Neuron (in vitro differentiated cells): ENCODE data around the gene KCNV2.

Experiments used
- H2AFZ ChIP-seq: one replicate; pipeline ENCODE4 v1.6.1; 2013; ENCODE audit warnings: low read depth, mild to moderate bottlenecking, inconsistent platforms, low read length, moderate library complexity
- H3K27me3 ChIP-seq: one replicate; pipeline ENCODE4 v1.6.1; 2013; ENCODE audit warnings: low read length; ENCODE audit not compliant: insufficient read depth
- H3K36me3 ChIP-seq: one replicate; pipeline ENCODE4 v1.6.1; 2013; ENCODE audit warnings: low read length; ENCODE audit not compliant: insufficient read depth
- H3K4me1 ChIP-seq: one replicate; pipeline ENCODE4 v1.6.1; 2013; ENCODE audit warnings: low read length; ENCODE audit not compliant: insufficient read depth
- H3K4me3 ChIP-seq: 2 replicates; pipeline ENCODE4 v1.5.1; 2013; ENCODE audit warnings: mild to moderate bottlenecking, low read length, moderate library complexity
- H3K9me3 ChIP-seq: one replicate; pipeline ENCODE4 v1.6.1; 2013; ENCODE audit warnings: low read length

The KCNV2 gene

GRCh38 chr9:2725898-2726649 lies 8.8 kb downstream of the KCNV2 start:
- peaks cover 5% of the 10 kb centered on the region for H3K4me1 ChIP-seq
- H3K4me3 ChIP-seq, result no peak overlapping the region
- no peaks in the 10 kb centered on the region for H3K36me3 ChIP-seq
- no peak overlapping the region for H2AFZ ChIP-seq
- H3K27me3 ChIP-seq, result no peaks in the 10 kb centered on the region
- no peaks in the 10 kb centered on the region for H3K9me3 ChIP-seq

GRCh38 chr9:2726650-2727340 lies 9.5 kb downstream of the KCNV2 start:
- H3K36me3 ChIP-seq, result no peaks in the 10 kb centered on the region
- no peak overlapping the region for H2AFZ ChIP-seq

GRCh38 chr9:2727374-2727773 lies 10.1 kb downstream of the KCNV2 start:
- Histone ChIP-seq H3K9me3 (no peaks in the 10 kb centered on the region), H3K4me3 (no peak overlapping the region), H3K27me3 (no peaks in the 10 kb centered on the region), H3K4me1 (peaks cover 5% of the 10 kb centered on the region), H2AFZ (no peak overlapping the region), H3K36me3 (no peaks in the 10 kb centered on the region)

More at GRCh38 chr9:2726650-2727340, 9.5 kb downstream of the KCNV2 start:
- Histone ChIP-seq H3K9me3 (no peaks in the 10 kb centered on the region), H3K4me1 (peaks cover 5% of the 10 kb centered on the region), H3K27me3 (no peaks in the 10 kb centered on the region), H3K4me3 (no peak overlapping the region)

- H3K4me1 ChIP-seq, result no peaks in the 10 kb centered on the region
- H3K4me3 ChIP-seq, result no peak overlapping the region
- no peaks in the 10 kb centered on the region for H3K36me3 ChIP-seq
- no peaks in the 10 kb centered on the region for H3K9me3 ChIP-seq
- H2AFZ ChIP-seq, result no peak overlapping the region
- no peaks in the 10 kb centered on the region for H3K27me3 ChIP-seq
Measured at GRCh38 chr9:2727966-2728613, 10.8 kb downstream of the KCNV2 start.

- no peaks in the 10 kb centered on the region for H3K4me1 ChIP-seq
- H3K4me3 ChIP-seq, result no peak overlapping the region
Measured at GRCh38 chr9:2729003-2729402, 11.7 kb downstream of the KCNV2 start.

GRCh38 chr9:2729721-2730120 lies 12.4 kb downstream of the KCNV2 start:
- H3K9me3 ChIP-seq, result no peaks in the 10 kb centered on the region
- H3K27me3 ChIP-seq, result no peaks in the 10 kb centered on the region
- H3K4me3 ChIP-seq, result no peak overlapping the region
- no peaks in the 10 kb centered on the region for H3K36me3 ChIP-seq
- no peak overlapping the region for H2AFZ ChIP-seq
- H3K4me1 ChIP-seq, result no peaks in the 10 kb centered on the region

More at GRCh38 chr9:2729003-2729402, 11.7 kb downstream of the KCNV2 start:
- Histone ChIP-seq H3K36me3 (no peaks in the 10 kb centered on the region), H3K27me3 (no peaks in the 10 kb centered on the region), H2AFZ (no peak overlapping the region), H3K9me3 (no peaks in the 10 kb centered on the region)

GRCh38 chr9:2730971-2731370 lies 13.7 kb downstream of the KCNV2 start:
- Histone ChIP-seq H3K4me3 (no peak overlapping the region), H3K4me1 (no peaks in the 10 kb centered on the region), H3K27me3 (no peaks in the 10 kb centered on the region), H3K9me3 (no peaks in the 10 kb centered on the region), H2AFZ (no peak overlapping the region), H3K36me3 (no peaks in the 10 kb centered on the region)

- Histone ChIP-seq H3K4me3 (no peak overlapping the region), H3K9me3 (no peaks in the 10 kb centered on the region), H3K4me1 (no peaks in the 10 kb centered on the region), H2AFZ (no peak overlapping the region), H3K36me3 (no peaks in the 10 kb centered on the region), H3K27me3 (no peaks in the 10 kb centered on the region)
Measured at GRCh38 chr9:2732492-2732891, 15.2 kb downstream of the KCNV2 start.

- H2AFZ ChIP-seq, result no peak overlapping the region
- no peak overlapping the region for H3K4me3 ChIP-seq
- H3K9me3 ChIP-seq, result no peaks in the 10 kb centered on the region
- peaks cover 3% of the 10 kb centered on the region for H3K4me1 ChIP-seq
- no peaks in the 10 kb centered on the region for H3K27me3 ChIP-seq
- no peaks in the 10 kb centered on the region for H3K36me3 ChIP-seq
Measured at GRCh38 chr9:2740616-2741015, 23.3 kb downstream of the KCNV2 start.

- Histone ChIP-seq H2AFZ (no peak overlapping the region), H3K9me3 (no peaks in the 10 kb centered on the region), H3K4me1 (peaks cover 11% of the 10 kb centered on the region), H3K27me3 (no peaks in the 10 kb centered on the region), H3K36me3 (no peaks in the 10 kb centered on the region), H3K4me3 (no peak overlapping the region)
Measured at GRCh38 chr9:2741441-2742158, 24.3 kb downstream of the KCNV2 start.

- peaks cover 11% of the 10 kb centered on the region for H3K4me1 ChIP-seq
- H3K9me3 ChIP-seq, result no peaks in the 10 kb centered on the region
- no peak overlapping the region for H2AFZ ChIP-seq
Measured at GRCh38 chr9:2742214-2742613, 24.9 kb downstream of the KCNV2 start.

GRCh38 chr9:2743937-2744529 lies 26.7 kb downstream of the KCNV2 start:
- Histone ChIP-seq H3K36me3 (no peaks in the 10 kb centered on the region), H3K27me3 (no peaks in the 10 kb centered on the region), H3K9me3 (no peaks in the 10 kb centered on the region)

More at GRCh38 chr9:2742214-2742613, 24.9 kb downstream of the KCNV2 start:
- no peaks in the 10 kb centered on the region for H3K27me3 ChIP-seq
- no peaks in the 10 kb centered on the region for H3K36me3 ChIP-seq
- H3K4me3 ChIP-seq, result no peak overlapping the region

More at GRCh38 chr9:2743937-2744529, 26.7 kb downstream of the KCNV2 start:
- H3K4me3 ChIP-seq, result no peak overlapping the region
- peaks cover 11% of the 10 kb centered on the region for H3K4me1 ChIP-seq
- no peak overlapping the region for H2AFZ ChIP-seq
